ENCODE results near the gene TMEM72. TPM values are rescaled to one million over a fixed set of nuclear protein-coding genes. Genes with fewer than 3 reads are reported as not detected.

The TMEM72 gene
- total RNA-seq, 1 experiment from 2014 or later, result not detected

- Histone ChIP-seq H3K9ac (ENCODE audit: extremely low read depth, insufficient read length, low read length) (no peak overlapping the region), H2AK5ac (ENCODE audit: insufficient read length, low read length) (no peak overlapping the region), H3K23ac (ENCODE audit: insufficient read length, low read depth, low read length) (no peak overlapping the region), H3K79me2 (ENCODE audit: insufficient read depth, low read length) (no peaks in the 10 kb centered on the region), H3T11ph (ENCODE audit: low read length) (no peak overlapping the region), H2BK12ac (ENCODE audit: insufficient read length, low read depth, low read length) (no peak overlapping the region), H3K27me3 (ENCODE audit: insufficient read depth, low read length) (no peaks in the 10 kb centered on the region), H3K79me1 (ENCODE audit: insufficient read depth, low read depth, low read length, poor library complexity, severe bottlenecking) (no peaks in the 10 kb centered on the region), H3K4me1 (ENCODE audit: insufficient read depth, low read length) (peaks cover 18% of the 10 kb centered on the region), H4K20me1 (ENCODE audit: control insufficient read depth, insufficient read depth, insufficient read length) (no peaks in the 10 kb centered on the region), H2BK5ac (ENCODE audit: insufficient read length, low read length) (no peak overlapping the region), H2BK20ac (ENCODE audit: low read depth, low read length, poor library complexity, severe bottlenecking) (no peak overlapping the region), H3K27ac (ENCODE audit: insufficient read length, low read depth, low read length) (no peak overlapping the region), H4K91ac (ENCODE audit: insufficient read length, low read depth, low read length) (no peak overlapping the region), H4K5ac (ENCODE audit: insufficient read length, low read depth, low read length) (no peak overlapping the region), H2AFZ (ENCODE audit: low read length) (no peak overlapping the region), H2BK15ac (ENCODE audit: low read depth, low read length) (no peak overlapping the region), H4K8ac (replicated peaks; ENCODE audit: insufficient read length, low read depth, low read length) (no peak overlapping the region), H3K4ac (ENCODE audit: low read depth, low read length) (no peak overlapping the region), H3K23me2 (ENCODE audit: insufficient read length, low read depth, low read length, poor library complexity, severe bottlenecking) (no peaks in the 10 kb centered on the region), H2BK120ac (ENCODE audit: low read depth, low read length, poor library complexity, severe bottlenecking) (no peak overlapping the region), H3K18ac (ENCODE audit: insufficient read length, low read depth, low read length) (no peak overlapping the region), H3K56ac (ENCODE audit: insufficient read length, low read depth, low read length) (no peak overlapping the region), H3K9me3 (ENCODE audit: control insufficient read depth, low read depth, low read length) (no peaks in the 10 kb centered on the region), H3K14ac (ENCODE audit: insufficient read depth, low read length) (no peak overlapping the region; the same call in 1 of the 2 replicates), H3K4me2 (ENCODE audit: insufficient read depth, insufficient read length, low read length) (no peak overlapping the region)
- no peak for TF ChIP-seq CTCF (conservative IDR thresholded peaks at IDR 0.05)
- H3K9me3 Mint-ChIP-seq, result no peaks in the 10 kb centered on the region; a peak in 2 of 5 replicates
- DNase-seq, result no peak
- no peak overlapping the region for H3K4me3 Mint-ChIP-seq
- no peaks in the 10 kb centered on the region for H3K27me3 Mint-ChIP-seq (ENCODE audit: low read depth)
- peaks cover 46 to 49% of the 10 kb centered on the region in 2 experiments for H3K4me1 Mint-ChIP-seq
- no peak overlapping the region for H3K27ac Mint-ChIP-seq
- no CpG with 5 or more reads among the region's 3 CpGs for WGBS (ENCODE audit: extremely low coverage, insufficient read length, low lambda C conversion rate)
- peaks cover 7 to 27% (median 13%) of the 10 kb centered on the region in 3 experiments; a peak in 6 of 7 replicates for H3K36me3 Mint-ChIP-seq (ENCODE audit: insufficient read depth in 1 of 3, low read depth in 3 of 3)
Measured at GRCh38 chr10:44968091-44968490, 57.0 kb downstream of the TMEM72 start.

Data from H9 (cell line).